Activated T-helper 1 cell treated with anti-CD3 and anti-CD28 coated beads, Interleukin-2, amount 50 U/mL, for 16 hours (primary cell): Measurements from ENCODE around the gene S100A7.
A peak's percentile ranks its signal among the peaks of the same experiment; 100 is the strongest.
"Not testable (repeated sequence)": the region's sequence is repeated elsewhere in the genome, so short reads cannot be mapped to it uniquely, and the experiment has no call there.

Experiments
- DNase-seq, 2 donors: peaks; one replicate each; pipeline ENCODE4 v3.0.0-alpha.2; 2020; ENCODE audit warnings: low read depth in 1 of 2, low spot score in 1 of 2

S100A7 gene

DNA sequence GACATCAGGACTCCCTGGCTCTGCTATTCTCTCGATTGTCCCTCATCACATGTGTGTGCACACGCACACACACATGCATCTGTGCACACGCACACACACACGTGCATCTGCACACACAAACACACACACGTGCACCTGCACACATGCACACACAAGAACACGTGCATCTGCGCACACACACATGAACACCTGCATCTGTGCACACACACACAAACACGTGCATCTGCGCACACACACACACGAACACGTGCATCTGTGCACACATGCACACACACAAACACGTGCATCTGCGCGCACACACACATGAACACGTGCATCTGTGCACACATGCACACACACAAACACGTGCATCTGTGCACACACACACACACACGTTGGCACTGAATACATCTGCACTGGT lies 29.4 kb downstream of the S100A7 start:
- no peak for DNase-seq

DNA sequence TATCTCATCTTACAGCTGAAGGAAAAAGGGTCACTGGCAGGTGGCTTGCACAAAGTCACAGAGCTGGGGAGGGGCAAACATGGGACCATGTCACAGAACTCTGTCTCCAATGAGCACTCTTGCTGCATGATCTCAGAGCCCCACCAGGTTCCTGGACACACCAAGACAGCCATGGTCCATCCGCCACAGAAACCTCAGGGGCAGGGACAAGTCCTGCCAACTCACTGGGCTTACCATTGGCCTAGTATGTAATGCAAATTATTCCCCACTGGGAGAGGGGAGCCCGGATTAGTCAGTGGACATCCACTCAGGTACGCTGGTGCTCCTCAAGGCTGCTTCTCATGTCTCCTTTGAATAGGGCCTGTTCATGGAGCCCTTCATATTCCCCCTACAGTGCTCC lies 29.9 kb downstream of the S100A7 start:
- no peak for DNase-seq

DNA sequence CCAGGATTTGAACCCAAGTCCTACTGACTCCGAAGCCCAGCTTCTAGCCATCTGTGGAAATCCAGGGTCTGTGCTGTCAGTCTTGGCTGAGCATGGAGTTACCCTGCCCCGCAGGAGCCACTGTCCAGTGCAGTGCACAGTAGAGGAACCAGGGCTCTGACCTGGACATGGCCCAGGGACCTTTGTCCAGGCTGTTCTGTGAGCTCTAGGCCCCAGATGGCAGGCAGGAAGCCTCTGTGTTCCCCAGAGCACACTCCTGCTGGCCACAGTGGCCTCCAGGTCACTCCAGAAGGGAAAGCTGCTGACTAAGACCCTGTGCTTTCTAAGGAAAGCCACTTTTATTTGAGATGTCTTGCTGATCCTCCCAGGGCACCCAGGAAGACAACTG lies 30.3 kb downstream of the S100A7 start:
- DNase-seq: no peak

DNA sequence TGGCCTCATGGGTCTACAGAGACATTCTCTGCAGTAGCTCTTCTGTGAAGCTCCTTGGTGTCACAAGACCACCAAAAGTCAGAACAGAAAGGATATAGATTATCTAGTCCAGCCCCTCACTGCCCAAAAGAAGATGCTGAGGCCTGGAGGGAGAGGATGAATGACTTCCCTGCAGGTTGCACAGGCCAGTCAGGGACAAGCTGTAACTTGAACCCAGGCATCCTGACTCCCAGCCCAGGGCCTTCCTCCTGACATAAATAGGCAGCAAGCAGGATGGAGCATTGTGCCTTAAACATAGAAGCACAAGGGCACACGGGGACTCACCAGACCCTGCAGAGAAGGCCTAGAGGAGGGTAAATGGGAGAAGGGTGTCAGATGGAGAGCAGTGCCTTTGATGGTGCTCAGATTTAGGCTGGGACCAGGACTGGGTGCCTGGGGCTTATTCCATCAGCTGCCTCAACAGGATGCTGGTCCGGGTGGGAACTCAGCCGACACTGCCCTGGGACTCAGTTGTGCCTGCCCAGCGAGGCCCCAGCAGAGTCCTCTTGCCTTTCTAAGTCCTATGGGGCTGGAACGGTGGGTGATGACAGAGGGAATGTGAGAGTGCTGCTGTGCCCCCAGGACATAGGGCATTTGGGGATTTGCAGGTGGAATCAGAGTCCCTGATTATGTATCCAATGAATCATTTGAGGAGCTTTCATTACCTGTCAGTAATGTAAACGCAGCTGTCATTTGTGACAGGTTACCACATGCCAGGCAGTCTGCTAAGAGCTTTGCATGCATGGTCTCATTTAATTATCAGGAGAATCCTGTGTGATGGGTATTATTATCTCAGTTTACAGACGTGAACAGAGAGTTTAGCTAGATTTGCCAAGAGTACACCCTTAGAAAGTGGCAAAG lies 30.9 kb downstream of the S100A7 start:
- DNase-seq: no peak

DNA sequence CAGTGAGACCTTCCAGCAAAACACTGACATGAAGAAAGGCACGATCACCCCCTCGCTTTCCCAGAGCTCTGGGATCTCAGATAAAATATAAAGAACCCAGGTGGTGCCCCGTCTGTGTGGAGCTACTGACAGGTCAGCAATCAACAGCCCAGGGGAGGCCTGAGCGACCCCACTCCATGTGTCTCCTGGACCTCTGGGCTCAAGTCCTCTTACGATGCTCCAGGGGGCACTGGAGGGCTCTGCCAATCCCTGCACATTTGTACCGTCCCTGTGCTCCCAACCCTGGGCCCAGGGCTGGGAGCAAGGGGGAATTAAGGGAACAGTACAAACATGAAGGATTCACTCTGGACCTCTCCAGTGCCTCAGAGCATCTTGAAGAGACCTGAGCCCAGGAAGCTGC lies 31.7 kb downstream of the S100A7 start:
- no peak for DNase-seq

DNA sequence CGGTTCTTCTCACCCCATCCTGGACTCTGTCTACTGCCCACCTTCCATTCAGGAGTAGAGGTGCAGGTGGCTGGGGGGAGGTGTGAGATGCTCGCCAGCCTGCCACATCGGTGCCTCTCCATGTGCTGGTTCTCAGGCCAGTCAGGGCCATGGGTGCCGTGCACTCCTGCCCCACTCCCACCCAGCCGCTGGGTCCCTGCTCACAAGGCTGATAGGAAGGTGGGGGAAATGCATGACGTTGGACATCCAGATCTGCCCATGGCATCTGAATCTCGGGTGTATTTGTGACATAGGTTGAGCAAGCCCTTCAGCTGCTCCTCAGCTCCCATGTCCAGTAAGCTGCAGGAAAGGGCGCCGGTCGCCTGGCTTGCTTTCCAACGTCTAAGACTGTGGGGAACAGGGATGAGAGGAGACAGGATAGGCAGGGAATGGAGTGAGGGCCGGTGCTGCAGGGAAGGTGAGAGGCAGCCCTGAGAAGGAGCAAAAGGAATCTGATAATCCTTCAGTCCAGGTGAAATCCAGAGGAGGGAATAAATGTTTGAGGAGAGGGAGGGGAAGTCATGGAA lies 32.3 kb downstream of the S100A7 start:
- no peak for DNase-seq

DNA sequence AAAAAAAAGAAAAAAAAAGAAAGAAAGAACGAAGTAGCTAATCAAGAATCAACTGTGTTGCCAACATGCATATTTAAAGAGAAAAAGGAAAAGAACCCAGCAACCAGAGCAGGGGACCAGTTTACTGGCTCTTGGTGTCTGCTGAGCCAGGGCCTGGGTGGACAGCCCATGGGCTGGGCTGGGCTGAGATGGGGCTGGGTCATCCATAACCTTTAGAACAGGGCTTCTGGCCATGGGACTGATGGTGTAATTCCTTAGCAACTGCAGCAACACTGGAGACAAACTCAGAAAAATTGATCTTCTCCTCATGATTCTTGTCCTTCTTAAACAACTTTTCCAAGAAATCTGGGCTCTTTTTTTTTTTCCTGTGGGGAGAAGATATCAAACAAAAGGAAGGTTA lies 33.6 kb downstream of the S100A7 start:
- DNase-seq: no peak

DNA sequence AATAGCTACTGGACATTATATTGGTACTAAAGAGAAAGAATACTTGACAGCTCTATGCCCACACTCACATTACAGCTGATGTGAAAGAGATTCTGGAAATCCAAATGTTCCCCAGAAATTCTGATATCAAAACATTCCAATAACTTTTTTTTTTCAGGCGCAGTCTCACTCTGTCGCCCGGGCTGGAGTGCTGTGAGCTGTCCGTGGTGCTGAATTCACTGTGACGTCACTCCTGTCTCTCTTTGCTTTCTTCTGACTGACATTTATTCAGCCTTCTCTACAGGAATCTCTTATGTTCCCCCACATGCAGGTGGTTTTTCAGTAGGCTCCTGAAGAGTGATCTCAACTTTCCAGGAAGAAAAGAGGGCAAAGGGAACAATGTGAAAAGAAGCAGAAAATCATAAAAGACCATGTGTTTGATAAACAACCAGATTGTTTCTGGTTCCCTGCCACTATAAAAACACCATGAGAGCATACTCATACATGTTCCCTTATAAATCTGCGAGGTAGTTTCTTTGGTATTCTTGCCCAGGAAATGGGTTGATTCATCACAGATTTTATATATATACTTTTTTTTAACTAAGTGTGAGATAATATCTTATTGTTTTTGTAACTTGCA lies 37.9 kb downstream of the S100A7 start:
- peak; percentile 11 to 50 for DNase-seq

DNA sequence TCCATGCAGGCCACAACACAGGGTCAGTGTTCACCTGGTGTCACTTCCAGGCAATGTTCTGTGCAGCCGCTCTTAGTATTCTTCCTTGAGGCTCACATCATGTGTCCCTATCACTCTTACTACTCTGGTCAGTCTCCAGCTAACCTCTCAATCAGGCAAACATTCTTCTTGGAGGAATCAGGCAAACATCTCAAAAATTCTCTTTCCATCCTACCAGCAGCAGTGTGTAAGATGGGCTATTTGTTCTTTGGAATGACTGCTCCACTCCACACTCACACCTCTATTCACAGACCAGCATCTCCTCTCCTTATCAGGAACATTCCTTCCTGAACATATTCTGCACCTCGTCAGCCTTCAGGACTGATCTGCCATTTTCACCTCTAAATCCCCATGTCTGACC lies 40.1 kb downstream of the S100A7 start:
- DNase-seq: no peak

DNA sequence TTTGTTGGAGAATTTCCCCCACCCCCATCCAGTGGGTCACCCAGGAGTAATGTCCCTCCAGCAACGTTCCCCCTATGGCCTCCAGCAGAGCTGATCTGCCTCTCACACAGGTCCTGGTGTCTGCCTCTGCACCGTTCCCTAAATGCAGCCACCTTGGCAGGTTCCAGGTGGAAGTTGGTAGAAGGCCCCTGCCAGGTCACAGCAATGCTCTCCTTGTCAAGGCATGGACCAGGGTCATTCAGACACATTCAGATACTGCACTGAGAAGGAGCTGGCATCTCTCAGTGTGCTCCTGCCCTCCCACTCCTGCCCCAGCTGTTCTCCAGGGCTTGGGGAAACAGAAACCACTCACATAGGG lies 41.0 kb downstream of the S100A7 start:
- not testable (repeated sequence) for DNase-seq

DNA sequence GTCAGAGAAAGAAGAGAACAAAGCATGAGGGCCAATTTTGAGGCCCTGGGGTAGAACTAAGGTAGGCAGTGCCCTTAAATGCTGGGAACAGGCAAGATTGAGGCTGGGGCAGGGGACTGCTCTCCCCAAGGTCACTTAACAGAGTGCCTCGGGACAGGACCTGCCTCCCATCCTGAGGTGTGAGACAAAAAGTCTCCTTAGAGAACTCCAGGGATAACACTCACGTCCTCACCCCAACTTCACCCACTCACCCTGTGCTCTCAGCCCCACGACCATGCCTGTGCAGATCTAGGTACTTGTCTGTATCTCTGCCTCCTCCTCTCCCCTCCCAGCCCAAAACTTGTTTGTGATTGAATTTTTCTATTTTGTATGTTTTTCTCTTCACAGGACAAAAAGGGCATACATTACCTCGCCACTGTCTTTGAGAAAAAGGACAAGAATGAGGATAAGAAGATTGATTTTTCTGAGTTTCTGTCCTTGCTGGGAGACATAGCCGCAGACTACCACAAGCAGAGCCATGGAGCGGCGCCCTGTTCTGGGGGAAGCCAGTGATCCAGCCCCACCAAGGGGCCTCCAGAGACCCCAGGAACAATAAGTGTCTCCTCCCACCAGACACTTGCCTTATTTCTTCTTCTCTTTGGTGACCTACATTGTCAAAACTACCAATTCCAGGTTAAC lies 41.6 kb downstream of the S100A7 start:
- not testable (repeated sequence) for DNase-seq

DNA sequence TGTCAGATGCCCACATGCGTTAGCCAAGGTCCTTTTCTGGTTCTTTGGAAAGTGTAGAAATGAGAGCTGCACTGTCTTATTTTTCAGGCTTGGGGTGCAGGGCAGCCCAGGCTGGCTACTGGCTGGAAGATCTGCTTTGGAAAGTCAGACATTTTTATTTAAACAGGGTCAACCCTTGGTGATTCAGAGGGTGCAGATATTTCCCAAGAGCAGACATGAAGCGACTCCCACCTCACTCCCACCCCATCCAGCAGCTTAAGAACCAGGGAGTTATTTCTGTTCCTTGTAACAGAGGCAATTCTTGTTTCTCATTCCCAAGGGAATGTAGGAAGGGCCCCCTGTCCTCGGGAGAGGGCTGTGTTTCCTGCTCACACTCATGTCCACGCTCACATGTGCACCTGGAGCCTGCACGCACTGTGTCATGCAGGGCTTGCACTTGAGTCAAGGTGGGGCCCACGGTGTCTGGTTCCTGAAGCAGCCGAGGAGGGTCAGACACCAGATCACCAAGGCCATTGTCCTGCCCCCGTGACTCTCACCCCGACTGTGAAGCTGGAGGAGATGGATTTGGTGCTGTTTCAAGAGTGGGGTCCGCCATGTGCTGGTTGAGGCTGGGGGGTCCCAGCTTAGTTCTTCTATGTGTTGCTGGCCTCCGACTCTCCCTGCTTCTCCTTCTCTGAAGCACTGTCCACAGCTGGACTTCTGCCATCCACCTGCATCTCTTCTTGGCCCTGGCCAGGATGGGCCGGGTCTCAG lies 43.1 kb downstream of the S100A7 start:
- no peak for DNase-seq

DNA sequence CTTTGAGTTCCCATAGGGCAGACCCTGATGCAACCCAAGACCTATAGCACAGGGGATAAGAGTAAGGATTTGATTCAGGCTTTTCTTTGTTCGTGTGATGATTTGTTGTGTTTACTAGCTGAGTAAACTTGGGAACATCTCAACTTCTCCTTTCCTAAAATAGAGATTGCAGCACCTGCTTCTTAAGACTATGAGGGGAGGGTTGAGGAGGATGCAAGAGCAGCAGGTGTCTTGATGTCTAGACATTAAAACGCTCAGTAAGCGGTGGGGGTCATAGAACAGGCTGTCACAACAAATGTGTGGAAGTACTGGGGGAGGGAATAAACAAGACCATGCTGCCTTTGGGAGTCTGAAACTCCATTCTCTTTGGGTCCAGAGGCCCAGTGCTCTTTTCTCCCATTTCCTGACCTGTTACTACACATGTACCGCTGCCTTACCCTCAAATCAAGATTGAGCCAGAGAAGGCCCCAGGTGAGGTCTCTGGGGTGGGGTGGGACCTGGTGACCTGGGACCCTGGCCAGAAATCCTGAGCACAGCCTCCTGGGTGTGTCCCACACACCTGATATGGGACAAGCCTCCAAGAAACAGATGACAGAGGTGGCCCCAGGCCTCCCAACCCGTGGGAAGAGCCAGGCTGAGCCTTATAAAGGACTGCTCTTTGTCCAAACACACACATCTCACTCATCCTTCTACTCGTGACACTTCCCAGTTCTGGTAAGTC lies 44.4 kb downstream of the S100A7 start, which contains the start of gene S100A7A:
Gene S100A7A, plus strand, starts transcription at position 671 of the 721 bp plus-strand sequence. CDS start 1,563 bp downstream, outside the sequence.
- DNase-seq: no peak

DNA sequence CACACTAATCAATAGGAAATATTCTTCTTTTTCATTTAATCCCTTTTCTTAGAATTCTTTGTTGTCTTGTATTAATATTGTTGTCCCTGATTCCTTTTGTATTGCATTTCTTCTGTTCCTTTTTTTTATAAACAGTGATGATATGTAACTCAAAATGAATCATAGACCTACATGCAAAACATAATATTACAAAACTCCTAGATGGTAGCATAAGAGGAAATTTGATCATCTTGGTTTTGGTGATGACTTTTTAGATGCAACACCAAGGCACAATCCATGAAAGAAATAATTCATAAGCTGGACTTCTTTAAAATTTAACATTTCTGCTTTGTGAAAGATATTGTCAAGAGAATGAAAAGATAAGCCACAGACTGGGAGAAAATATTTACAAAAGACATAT lies 46.5 kb downstream of the S100A7 start:
- DNase-seq: not testable (repeated sequence)
